ENCODE results near the gene FNTB. TPM values are rescaled to one million over a fixed set of nuclear protein-coding genes. Genes with fewer than 3 reads are reported as not detected.

FNTB gene
- total RNA-seq, 1 experiment from 2014 or later, result 14.2 TPM

GRCh38 chr14:65006261-65006721 is 19.6 kb downstream of the FNTB start (continued):
- TF ChIP-seq, protein P1, sequence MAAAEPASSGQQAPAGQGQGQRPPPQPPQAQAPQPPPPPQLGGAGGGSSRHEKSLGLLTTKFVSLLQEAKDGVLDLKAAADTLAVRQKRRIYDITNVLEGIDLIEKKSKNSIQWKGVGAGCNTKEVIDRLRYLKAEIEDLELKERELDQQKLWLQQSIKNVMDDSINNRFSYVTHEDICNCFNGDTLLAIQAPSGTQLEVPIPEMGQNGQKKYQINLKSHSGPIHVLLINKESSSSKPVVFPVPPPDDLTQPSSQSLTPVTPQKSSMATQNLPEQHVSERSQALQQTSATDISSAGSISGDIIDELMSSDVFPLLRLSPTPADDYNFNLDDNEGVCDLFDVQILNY (CRISPR knock-in tag; IDR thresholded peaks at IDR 0.05), result no peak
- TF ChIP-seq RORB (CRISPR knock-in tag; IDR thresholded peaks at IDR 0.05) (no peak), ZBTB43 (CRISPR knock-in tag; IDR thresholded peaks at IDR 0.05) (no peak), FOXP1 (CRISPR knock-in tag; IDR thresholded peaks at IDR 0.05; ENCODE audit: borderline replicate concordance) (no peak), ATF1 (CRISPR knock-in tag; IDR thresholded peaks at IDR 0.05) (no peak)

- TF ChIP-seq TEAD1 (CRISPR knock-in tag; IDR thresholded peaks at IDR 0.05) (no peak), SOX15 (CRISPR knock-in tag; IDR thresholded peaks at IDR 0.05) (no peak), FOXK1 (CRISPR knock-in tag; IDR thresholded peaks at IDR 0.05) (no peak), ZNF232 (CRISPR knock-in tag; IDR thresholded peaks at IDR 0.05) (no peak), PRRX2 (CRISPR knock-in tag; IDR thresholded peaks at IDR 0.05) (no peak), JUN (CRISPR knock-in tag; IDR thresholded peaks at IDR 0.05) (no peak), ZBTB21 (CRISPR knock-in tag; IDR thresholded peaks at IDR 0.05; ENCODE audit: borderline replicate concordance) (no peak), RELA (CRISPR knock-in tag; IDR thresholded peaks at IDR 0.05; ENCODE audit: borderline replicate concordance) (no peak), FOXJ3 (CRISPR knock-in tag; IDR thresholded peaks at IDR 0.05; ENCODE audit: borderline replicate concordance) (no peak), USF2 (CRISPR knock-in tag; IDR thresholded peaks at IDR 0.05) (no peak), MXD4 (CRISPR knock-in tag; IDR thresholded peaks at IDR 0.05; ENCODE audit: borderline replicate concordance) (no peak), NFYB (CRISPR knock-in tag; conservative IDR thresholded peaks at IDR 0.05; ENCODE audit: low read depth) (no peak), ZNF263 (CRISPR knock-in tag; IDR thresholded peaks at IDR 0.05; ENCODE audit: low read depth) (no peak), ZNF532 (CRISPR knock-in tag; IDR thresholded peaks at IDR 0.05; ENCODE audit: borderline replicate concordance) (no peak), ZNF138 (CRISPR knock-in tag; conservative IDR thresholded peaks at IDR 0.05) (no peak), MYBL2 (CRISPR knock-in tag; IDR thresholded peaks at IDR 0.05) (no peak)
- TF ChIP-seq, protein P2, sequence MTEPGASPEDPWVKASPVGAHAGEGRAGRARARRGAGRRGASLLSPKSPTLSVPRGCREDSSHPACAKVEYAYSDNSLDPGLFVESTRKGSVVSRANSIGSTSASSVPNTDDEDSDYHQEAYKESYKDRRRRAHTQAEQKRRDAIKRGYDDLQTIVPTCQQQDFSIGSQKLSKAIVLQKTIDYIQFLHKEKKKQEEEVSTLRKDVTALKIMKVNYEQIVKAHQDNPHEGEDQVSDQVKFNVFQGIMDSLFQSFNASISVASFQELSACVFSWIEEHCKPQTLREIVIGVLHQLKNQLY (CRISPR knock-in tag; IDR thresholded peaks at IDR 0.05), result no peak
- TF ChIP-seq, protein P3, sequence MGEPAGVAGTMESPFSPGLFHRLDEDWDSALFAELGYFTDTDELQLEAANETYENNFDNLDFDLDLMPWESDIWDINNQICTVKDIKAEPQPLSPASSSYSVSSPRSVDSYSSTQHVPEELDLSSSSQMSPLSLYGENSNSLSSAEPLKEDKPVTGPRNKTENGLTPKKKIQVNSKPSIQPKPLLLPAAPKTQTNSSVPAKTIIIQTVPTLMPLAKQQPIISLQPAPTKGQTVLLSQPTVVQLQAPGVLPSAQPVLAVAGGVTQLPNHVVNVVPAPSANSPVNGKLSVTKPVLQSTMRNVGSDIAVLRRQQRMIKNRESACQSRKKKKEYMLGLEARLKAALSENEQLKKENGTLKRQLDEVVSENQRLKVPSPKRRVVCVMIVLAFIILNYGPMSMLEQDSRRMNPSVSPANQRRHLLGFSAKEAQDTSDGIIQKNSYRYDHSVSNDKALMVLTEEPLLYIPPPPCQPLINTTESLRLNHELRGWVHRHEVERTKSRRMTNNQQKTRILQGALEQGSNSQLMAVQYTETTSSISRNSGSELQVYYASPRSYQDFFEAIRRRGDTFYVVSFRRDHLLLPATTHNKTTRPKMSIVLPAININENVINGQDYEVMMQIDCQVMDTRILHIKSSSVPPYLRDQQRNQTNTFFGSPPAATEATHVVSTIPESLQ (CRISPR knock-in tag; IDR thresholded peaks at IDR 0.05), result no peak
- TF ChIP-seq, protein P4, sequence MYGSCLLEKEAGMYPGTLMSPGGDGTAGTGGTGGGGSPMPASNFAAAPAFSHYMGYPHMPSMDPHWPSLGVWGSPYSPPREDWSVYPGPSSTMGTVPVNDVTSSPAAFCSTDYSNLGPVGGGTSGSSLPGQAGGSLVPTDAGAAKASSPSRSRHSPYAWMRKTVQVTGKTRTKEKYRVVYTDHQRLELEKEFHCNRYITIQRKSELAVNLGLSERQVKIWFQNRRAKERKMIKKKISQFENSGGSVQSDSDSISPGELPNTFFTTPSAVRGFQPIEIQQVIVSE (CRISPR knock-in tag; IDR thresholded peaks at IDR 0.05; ENCODE audit: borderline replicate concordance), result no peak
- no peaks in the 10 kb centered on the region for H3K27me3 Mint-ChIP-seq (ENCODE audit: low read depth)
- ATAC-seq, result no peak
- CTCF ChIA-PET, result no interaction called here
- peaks cover 19% of the 10 kb centered on the region for H3K4me1 Mint-ChIP-seq
- no peaks in the 10 kb centered on the region for H3K9me3 Mint-ChIP-seq
- no peaks in the 10 kb centered on the region for H3K36me3 Mint-ChIP-seq
- no peak overlapping the region for H3K27ac Mint-ChIP-seq
- POLR2A ChIA-PET, result interaction anchor here (1.0 kb wide), 1 partner anchor 16 kb away, joined by 4 read pairs; no protein-coding TSS in a partner anchor
- H3K4me3 Mint-ChIP-seq, result no peak overlapping the region
- no peak for DNase-seq (ENCODE audit: low spot score)
These were observed 20.5 kb downstream of the FNTB start for GRCh38 chr14:65007202-65007601.
